HG02610 (cell line): ENCODE data around the gene PFDN5.
"Not testable (repeated sequence)": the region's sequence is repeated elsewhere in the genome, so short reads cannot be mapped to it uniquely, and the experiment has no call there.

Experiments used
- ATAC-seq: cut with Tn5 transposase; IDR thresholded peaks from one replicate; pipeline ENCODE4 v1.9.1; 2021; ENCODE audit warnings: mild to moderate bottlenecking, moderate library complexity; ENCODE audit not compliant: unreplicated experiment

The PFDN5 gene

DNA sequence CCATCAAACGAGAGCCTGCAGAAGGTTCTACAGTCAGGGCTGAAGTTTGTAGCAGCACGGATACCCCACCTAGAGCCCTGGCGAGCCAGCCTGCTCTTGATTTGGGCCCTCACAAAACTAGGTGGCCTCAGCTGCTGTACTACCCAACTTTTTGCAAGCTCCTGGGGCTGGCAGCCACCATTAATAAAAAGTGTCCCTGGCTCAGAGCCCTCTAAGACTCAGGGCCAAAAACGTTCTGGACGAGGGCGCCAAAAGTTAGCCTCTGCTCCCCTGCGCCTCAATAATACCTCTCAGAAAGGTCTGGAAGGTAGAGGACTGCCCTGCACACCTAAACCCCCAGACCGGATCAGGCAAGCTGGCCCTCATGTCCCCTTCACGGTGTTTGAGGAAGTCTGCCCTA is 8.9 kb upstream of the PFDN5 start:
- ATAC-seq: no peak

DNA sequence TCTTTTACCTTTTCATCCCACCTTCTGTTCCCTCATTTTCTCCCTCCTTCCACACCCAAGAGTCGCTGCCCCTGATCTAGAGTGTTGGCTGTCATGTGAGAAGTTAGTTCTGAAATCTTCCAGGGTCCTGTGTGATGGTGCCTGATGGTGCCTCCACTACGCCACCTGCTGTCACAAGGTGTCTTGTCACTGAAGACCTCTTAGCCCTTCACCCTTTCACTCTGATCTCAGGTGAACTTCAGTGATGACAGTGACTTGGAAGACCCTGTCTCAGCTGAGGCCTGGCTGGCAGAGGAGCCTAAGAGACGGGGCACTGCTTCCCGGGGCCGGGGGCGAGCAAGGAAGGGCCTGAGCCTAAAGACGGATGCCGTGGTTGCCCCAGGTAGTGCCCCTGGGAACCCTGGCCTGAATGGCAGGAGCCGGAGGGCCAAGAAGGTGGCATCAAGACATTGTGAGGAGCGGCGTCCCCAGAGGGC is 7.6 kb upstream of the PFDN5 start:
- no peak for ATAC-seq

- no peak for ATAC-seq
These were observed 7.0 kb upstream of the PFDN5 start for GRCh38 chr12:53288322-53288721.

DNA sequence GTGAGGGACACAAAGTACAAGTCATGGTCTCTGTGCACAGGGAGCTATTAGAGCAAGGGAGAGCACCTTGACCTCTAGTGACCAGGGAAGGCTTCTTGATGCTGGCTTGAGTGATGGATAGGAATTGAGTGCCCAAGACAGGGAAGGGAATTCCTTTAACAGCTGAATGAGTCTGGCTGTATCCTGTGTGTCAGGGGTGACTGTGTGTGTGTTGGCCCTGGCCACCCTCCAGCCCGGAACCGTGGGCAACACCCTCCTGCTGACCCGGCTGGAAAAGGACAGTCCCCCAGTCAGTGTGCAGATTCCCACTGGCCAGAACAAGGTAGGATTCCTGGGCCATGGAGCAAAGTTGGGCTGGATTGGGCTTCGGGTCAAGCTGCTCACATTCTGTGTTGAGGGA is 5.5 kb upstream of the PFDN5 start:
- no peak for ATAC-seq

DNA sequence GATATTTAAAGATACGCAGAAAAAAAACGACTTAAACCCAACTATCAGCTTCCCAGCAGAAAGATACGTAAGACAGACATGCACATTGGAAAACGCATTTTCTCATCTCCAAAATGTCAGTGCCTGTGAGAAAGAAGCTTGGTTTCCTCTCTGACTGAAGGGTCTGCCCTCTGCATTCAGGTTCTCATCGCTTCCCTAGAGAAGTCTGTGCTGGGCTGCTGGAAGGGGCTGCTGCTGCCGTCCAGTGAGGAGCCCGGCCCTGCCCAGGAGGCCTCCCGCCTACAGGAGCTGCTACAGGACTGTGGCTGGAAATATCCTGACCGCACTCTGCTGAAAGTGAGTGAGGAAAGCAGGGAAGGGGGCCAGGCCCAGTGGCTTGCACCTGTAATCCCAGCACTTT is 4.7 kb upstream of the PFDN5 start:
- ATAC-seq: no peak

DNA sequence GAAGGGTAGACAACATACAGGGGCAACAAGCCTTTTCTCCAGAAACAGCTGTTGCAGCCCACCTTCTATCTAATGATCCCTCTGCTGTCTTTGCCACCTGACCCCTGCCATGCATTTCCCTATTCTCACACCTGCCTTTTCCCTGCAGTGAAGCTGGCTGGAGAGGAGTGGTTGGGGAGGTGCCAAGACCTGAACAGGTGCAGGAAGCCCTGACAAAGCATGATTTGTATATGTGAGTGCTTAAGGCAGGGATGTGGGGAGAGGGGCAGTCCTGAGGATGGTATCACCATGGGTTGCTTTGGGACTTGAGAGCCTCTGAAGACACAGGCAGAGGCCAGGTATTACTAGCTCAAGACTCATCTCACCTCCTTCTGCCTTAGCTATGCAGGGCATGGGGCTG is 2.9 kb upstream of the PFDN5 start:
- ATAC-seq: no peak

- no peak for ATAC-seq
These were observed 513 bp downstream of the PFDN5 start for GRCh38 chr12:53295891-53296219.

DNA sequence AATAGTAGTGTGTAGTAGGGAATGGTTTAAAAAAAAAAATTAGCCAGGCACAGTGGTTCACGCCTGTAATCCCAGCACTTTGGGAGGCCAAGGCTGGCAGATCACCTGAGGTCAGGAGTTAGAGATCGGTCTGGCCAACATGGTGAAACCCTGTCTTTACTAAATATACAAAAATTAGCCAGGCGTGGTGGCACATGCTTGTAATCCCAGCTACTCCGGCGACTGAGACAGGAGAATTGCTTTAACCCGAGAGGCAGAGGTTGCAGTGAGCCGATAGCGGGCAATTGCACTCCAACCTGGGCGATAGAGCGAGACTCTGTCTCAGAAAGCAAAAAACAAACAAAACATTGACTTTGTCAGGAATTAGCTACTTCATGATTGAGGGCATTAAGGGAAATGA is 1.8 kb downstream of the PFDN5 start:
- not testable (repeated sequence) for ATAC-seq

GRCh38 chr12:53298164-53298563 is 2.8 kb downstream of the PFDN5 start:
- ATAC-seq: no peak

GRCh38 chr12:53299101-53299453 is 3.7 kb downstream of the PFDN5 start:
- ATAC-seq: no peak

GRCh38 chr12:53299454-53300180 is 4.3 kb downstream of the PFDN5 start, which contains the start of gene MYG1:
TSS of gene MYG1 (plus strand) at chr12:53299695. CDS start at chr12:53299738, 43 bp downstream.
- peak; percentile 71 for ATAC-seq

DNA sequence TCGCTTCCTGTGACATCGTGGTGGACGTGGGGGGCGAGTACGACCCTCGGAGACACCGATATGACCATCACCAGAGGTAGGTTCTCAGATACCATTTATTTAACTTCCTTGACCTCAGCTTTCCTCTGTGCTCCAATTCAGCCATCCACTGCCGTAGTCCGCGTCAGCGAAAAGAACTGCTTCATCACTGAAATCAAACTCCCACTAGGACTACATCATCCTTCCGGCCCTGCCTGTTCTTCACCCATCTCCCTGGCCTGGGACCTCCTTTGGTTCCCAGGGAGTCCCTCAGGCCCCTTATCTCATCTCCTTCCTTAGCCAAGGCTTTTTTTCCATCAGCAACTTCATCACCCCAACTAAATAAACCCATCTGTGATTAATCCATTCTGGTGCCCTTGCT is 4.8 kb downstream of the PFDN5 start:
- ATAC-seq: no peak

GRCh38 chr12:53302903-53303302 is 7.6 kb downstream of the PFDN5 start:
- ATAC-seq: no peak

- no peak for ATAC-seq
These were observed 11.5 kb downstream of the PFDN5 start for GRCh38 chr12:53306826-53307225.

DNA sequence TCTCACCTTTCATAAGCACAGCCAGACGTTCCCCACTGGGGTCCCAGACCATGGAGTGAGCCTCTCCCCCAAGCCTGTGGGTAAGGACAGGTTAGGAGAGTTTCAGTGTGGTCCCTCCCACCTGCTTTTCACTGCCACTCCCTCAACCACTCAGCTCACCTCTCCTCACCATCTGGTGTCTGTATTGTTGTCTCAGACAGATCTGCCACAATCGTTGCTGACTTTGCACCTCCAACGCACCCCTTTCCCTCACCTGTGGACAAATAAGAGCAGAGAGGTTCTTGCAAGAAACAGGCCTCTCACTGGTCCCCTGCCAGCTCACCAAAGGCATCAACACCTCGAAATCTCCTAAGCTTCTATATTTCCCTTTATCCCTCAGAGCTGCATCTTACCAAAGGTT is 12.9 kb downstream of the PFDN5 start:
- no peak for ATAC-seq

DNA sequence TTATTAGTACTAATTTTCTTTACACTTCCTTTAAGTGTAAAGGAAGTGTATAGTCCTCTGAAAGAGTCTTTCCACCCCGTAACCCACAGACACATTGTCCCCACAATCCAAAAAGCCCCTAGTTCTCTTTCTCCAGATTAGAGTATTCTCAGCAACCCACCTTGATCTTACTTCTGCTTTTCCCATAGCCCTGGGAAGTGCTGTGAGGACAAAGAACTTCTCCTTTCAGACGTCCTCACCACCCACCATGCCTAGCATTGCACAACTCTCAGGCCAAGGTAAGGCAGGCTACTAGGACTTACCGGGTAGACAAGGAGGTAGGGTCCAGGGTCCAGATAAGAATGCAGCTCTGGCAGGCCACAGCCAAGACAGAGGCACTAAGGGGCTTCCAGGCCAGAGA is 18.7 kb downstream of the PFDN5 start:
- no peak for ATAC-seq

DNA sequence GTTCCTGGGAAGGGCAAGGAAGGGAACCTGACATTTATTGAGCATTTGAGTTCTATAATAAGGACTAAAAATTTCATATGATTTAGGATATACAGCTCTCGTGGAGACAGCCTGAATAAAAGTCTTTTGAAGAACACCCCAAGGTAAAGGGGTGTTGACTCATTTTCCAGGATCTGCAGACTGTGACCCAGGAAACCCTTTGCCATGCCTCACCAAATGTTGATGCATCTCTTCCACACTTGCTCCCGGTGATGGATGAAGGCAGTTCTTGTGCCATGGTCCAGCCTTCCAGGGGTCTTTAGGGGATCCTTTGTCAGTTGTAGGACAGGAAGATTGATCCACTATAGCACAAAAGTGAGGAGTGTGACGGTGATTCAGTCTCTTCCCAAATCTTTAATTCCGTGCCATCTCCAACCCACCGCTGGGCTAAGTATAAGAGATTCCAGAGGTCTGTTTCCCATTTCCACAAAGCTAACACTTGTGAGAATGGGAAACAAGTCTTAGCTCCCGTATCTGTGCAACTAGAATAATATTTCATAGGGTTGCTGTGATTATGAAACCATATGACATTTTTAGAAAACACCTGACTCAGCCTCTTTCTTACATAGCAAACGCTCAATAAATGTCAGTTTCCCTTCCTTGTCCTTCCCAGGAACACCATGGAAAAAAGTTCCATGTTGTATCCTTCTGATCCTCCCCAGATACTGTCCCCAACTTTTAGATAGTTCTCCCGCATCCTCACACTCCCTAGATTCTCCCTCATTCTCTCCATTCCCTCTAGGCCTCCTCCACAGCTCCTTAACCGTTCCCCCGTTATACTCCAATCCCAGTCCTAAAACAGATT is 25.2 kb downstream of the PFDN5 start:
- no peak for ATAC-seq

GRCh38 chr12:53324113-53324778 is 28.9 kb downstream of the PFDN5 start:
- peak; percentile 34 for ATAC-seq

- peak; percentile 39 for ATAC-seq
These were observed 29.6 kb downstream of the PFDN5 start for GRCh38 chr12:53324779-53325510.

- no peak for ATAC-seq
These were observed 30.2 kb downstream of the PFDN5 start for GRCh38 chr12:53325511-53326061.
